GF-D8 (cell line): Measurements from ENCODE around the gene NHS.

Experiments used
- DNase-seq: peaks from one replicate; lab custom pipeline; 2025; lab: John Stamatoyannopoulos, UW

NHS gene

DNA sequence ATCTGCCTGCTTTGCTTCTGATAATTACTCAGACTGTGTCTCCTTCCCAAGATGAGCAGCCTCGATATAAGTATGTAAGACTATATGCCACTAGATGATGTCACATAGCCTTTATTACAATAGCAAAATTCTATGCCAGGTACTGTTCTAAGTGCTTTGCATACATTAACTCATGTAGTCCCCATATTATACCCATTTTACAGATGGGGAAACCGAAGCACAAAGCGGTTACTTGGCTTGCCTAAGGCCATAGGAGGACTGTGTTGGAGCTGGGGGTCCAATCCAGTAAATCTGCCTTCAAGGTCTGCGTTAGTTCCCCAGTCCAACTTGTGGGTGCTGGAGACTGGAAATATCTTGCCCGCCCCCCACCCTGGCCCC, 361.5 kb downstream of the NHS start:
- no peak for DNase-seq

DNA sequence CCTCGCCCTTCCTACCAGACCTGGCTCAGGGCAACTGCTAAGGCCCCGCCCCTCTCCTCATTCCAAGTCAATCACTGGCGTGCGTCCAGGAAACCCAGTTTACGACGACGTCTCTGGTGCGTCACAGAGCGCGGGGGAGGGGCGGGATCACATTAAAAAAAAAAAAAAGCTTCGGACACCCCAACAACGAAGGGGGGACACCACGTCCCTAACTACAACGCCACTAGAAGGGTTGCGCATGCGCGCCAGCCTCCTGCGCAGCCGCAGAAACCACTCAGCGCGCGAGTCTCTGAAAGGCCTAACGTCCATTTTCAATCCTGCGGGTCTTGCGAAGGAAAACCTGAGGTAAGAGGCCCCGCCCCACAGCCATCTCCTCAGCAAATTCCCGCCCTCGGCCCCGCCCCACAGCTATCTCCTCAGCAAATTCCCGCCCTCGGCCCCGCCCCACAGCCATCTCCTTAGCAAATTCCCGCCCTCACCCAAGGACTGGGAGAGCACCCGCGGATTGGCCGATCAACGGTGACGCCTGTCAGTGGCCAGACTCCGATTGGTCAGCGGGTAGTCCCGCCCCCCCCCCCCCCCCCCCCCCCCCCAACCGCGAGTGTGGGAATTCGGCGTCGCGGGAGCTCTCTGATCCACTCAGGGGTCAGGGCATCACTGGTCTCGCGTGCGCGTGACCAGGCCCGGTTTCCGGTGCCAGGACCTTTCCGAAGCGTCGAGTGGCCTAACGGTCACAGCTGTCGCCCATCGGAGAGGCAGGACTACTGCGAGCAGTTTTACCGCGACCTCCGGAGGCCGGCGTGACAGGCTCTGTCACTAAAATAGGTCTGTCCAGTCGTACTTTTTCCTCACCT, 362.1 kb downstream of the NHS start, which contains the start of gene SCML1:
SCML1 (plus strand) TSS at position 638 of the 854 bp plus-strand sequence. CDS start 6,694 bp downstream, outside the sequence.
- DNase-seq = peak; percentile 75

DNA sequence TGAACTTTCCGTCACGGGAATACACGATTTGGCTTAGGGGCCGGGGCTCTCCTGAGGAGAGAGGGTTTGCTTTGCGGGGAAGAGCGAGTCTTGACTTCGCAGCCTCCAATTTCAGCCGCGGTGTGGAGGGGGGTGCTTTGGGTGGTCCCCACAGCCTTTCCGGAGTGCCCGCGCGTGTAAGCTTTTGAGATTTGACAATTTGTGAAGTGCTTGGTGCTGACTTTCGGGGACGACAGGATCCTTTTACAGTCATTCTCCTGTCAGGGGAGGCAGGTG, 362.6 kb downstream of the NHS start:
- no peak for DNase-seq

DNA sequence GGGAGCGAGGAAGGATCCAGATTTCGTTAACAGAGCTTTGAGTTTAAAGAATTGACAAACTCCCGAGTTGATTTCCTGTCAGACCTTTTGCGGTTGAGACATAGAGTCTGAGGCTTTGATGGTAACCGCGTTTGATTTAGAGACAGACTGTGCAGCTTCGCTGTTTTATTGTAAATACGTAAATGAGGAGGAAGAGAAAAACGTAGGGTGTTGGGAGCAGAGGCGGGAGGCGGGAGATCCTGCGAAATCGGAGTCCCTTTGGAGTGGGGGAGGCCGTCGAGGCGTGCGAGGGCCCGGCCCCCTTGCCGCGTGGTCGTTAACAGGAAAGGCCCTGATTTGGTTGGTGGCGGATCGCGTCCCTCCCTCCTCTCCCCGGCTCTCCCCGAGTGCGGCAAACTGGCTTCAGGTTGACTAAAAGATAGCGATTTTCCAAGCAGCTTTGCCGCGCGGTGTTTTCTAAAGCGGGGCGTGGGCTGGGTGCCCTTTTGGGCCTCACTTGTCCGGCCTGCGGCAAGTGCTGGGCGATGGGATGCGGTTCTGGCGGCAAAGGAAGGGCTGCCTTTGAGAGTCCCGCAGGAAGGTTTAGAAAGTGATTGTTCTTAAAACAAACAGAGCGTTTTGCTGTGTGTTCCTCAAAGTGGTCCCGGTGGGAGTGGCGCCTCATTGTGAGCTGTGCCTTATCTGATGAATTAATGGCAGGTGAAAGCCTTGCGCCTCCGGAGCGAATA, 363.1 kb downstream of the NHS start:
- no peak for DNase-seq

DNA sequence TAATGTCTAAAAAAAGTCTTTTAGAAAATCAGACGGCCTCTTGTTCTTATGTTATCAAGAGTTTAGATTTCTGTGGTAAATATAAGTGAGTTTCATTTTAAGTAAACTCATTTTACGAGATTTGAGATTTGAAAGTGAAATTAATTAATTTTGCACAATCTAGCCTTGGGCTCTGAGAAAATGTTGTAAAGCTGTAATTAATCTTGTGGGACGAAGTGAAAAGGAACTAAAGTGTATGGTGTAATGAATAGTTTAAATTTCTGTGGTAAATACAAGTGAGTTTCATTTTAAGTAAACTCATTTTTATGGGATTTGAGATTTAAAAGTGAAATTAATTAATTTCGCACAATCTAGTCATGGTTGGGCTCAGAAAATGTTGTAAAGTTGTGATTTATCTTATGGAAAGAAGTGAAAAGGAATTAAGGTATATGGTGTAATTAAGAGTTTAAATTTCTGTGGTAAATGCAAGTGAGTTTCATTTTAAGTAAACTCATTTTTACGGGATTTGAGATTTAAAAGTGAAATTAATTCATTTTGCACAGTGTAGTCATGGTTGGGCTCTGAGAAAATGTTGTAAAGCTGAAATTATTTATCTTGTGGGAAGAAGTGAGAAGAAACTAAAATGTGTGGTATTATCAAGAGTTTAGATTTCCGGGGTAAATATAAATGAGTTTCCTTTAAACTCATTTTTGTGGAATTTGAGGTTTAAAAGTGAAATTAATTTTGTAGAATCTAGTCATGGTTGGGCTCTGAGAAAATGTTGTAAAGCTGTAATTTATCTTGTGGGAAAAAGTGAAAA, 363.9 kb downstream of the NHS start:
- DNase-seq = no peak

DNA sequence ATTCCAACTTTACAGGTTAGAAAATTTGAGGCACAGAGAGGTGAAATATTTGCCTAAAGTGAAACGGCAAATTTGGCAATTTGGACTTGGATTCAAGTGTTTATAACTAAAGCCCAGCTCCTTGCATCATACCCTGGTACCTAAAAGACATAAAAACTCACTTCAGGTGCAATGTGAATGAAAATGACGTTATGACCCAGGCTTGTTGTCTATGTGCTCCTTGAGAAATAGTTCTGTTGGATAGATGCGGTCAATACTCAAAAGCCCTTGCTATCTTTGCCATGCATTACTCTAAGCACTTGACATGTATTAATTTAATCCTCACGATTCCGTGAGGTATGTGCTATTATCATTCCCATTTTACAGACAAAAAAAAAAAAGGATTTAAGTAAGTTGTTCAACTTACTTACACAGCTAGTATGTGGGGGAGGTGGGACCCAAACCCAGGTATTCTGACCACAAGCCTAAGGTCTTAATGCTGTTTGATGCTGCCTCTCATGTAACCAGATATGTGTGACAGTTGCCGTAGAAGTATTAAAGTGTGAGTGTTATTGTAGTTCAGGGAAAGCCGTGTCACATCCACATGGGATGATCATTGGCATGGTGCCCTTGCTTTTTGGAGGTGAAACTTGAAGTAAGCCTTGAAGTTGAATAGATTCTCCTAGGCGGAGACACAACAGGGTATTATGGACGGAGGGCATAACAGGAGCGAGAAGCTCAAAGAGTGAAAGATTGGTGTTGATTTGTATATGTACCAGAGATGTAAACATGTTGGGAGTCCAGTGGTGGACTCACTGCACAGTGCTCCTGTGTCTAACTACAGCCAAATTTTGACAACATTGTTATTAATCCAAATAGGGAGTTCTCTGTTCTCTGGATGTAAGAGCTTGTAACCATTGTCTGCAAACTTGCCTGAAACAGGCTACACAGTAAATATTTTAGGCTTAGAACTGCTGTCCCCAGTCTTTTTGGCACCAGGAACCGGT, 365.4 kb downstream of the NHS start:
- no peak for DNase-seq

DNA sequence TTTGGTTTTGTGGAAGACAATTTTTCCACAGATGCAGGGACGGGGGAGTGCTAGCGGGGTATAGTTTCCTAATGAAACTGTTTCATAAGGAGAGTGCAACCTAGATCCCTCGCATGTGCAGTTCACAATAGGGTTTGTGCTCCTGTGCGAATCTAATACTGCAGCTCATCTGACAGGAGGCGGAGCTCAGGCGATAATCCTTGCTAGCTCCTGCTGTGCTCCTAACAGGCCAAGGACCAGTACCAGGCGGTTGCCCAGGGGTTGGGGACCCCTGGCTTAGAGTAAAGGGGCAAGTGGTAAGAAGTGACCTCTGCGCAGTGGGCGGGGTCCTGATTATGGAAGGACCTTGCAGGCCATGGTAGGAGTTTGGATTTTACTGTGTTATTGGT, 366.1 kb downstream of the NHS start:
- DNase-seq = no peak

DNA sequence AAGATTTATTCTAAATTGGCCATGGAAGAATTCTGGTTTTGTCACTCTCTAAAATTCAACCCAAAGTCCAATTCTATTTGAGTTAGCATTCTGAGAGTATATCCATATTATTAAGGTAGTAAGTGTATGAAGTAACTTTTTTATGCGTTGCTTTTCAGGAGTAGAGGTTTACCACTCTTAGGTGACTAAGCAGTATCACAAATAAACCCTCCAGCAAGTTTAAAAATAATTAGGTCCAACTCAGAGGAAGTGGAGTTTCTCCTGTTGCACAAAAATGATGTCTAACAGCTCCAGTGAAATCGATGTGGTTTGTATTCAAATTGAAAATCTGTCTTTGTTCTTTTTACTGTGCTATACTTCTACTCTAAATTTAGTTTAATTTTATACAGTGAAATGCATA, 368.9 kb downstream of the NHS start:
- DNase-seq = no peak

DNA sequence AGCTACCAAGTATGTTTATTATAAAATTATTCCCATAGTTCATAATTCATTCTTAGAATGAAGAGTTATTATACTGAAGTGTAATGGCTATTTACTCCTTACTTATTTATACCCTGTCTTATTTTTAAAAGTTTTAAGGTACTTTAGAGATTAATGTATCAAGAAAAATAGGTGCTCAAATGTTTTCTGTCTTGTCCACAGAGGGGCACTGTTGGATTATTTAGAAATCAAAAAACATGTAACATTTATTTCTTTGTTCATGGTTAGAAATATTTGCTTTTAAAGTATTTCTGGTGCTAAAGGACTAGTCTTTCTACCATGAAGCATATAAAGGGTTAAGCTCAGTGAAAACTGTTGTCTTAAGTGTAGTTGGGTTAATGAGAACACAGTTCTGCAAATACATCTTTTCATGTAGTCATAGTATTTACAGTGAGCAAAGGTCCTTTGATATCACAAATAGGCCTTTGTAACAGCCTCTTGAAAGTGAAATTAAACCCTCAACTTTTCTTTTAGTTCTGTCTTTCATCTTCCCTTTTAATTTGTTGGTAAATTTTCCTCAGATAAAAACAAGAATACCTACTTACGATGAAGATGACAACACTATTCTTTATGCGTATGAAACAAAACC, 370.0 kb downstream of the NHS start:
- DNase-seq = no peak

DNA sequence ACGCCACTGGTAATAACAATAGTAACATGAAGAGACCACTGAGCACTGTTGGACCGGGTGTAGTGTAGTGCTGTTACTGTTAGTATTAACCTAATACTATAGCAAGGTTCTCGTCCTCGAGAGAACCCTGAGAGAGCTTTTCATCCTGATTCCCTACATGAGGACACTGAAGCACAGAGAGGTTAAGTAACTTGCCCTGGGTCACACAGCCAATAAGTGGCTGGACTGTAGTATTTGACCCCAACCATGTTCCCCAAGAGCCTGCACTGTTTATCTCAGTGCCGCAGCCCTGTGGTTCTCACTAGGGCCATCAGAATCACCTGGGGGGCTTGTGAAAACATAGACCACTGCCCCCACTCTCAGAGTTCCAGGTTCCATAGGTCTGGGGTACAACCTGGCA, 372.7 kb downstream of the NHS start:
- DNase-seq = no peak

DNA sequence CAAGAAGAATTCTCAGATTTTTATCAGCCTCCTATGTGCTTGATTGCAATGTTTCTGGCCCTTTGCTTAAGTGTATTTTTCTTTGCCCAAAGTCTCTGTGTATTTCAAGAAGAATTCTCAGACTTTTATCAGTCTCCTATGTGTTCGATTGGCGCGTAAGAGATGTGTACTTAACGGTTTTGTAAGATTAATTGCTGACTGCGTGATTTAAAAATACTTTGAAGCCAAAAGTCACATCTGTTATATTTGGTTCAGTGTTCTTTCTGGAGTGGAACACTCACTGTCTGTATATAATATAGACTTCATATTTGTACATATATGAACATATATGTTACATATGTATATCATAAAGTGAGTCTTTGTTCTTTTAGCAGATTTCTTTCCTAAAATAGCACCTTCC, 373.7 kb downstream of the NHS start:
- DNase-seq = no peak

DNA sequence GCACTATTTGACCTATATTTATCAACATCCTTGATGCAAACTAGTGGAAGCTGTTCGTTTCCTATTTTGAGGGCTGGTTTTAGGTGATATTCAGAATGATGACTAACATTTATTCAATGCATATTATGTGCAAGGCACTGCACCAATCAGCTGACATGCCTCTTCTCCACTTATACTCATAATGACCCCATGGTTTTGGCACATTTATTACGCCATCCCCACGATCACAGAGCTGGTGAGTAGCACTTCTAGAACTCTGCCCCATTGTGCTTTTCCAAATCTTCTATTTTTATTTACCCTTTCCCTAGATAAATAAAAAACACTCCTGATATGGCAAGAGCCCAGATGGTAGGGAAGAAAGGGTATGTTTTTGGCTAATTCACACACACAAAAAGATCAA, 375.4 kb downstream of the NHS start:
- DNase-seq = no peak

DNA sequence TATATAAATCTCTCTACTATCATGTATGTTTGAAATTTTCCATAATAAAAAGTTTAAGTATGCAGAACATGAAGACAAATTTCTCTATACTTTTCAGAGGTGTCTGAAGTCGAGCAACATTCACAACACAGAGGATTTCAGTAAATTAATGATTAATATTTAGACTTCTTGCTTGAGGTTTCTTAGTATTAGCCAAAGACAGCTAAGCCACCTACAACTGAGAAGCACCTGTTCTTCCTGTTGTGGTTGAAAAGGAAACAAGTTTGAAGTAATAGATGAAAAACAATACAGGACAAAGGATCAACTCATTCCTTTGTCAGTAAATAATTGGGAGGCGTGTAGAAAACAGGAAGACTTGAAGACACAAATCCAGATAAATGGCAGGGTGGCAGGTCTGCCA, 383.4 kb downstream of the NHS start:
- no peak for DNase-seq

DNA sequence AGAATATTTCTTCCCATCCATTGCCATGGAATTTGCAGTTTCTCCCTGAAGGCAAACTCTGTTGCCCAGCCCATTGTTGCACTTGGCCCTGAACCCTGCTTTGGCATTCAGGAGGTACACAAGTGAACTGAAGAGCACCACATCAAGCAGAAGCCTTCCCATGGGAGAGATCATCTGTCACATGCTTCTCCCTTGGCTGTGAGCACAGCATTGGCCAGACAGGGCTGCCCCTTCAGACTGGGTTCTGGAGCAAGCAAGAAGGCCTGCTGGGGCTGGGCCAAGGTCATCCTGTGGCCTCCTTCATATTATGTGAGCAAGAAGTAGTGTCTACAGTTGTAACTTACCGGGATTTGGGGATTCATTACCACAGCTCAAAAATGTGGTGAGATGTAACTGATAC, 385.0 kb downstream of the NHS start:
- no peak for DNase-seq

DNA sequence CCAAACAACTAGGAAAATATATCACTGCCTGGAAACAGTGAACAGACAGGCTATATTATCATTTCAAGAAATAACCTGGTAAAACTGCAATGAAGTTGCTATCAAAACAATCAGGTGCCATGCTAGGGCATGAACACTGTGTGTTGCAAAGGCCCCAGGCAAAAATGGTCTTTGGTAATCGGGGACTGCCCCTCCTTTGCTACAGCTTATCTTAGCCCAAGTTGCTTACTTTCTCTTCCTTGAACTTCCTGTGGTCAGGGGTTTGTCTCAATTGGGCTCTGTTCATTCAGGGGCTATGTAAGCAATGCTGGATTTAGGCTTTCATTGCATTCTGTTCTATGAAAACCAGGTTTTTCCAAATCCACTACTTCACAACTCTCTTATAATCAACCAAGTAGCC, 392.7 kb downstream of the NHS start:
- DNase-seq = no peak

DNA sequence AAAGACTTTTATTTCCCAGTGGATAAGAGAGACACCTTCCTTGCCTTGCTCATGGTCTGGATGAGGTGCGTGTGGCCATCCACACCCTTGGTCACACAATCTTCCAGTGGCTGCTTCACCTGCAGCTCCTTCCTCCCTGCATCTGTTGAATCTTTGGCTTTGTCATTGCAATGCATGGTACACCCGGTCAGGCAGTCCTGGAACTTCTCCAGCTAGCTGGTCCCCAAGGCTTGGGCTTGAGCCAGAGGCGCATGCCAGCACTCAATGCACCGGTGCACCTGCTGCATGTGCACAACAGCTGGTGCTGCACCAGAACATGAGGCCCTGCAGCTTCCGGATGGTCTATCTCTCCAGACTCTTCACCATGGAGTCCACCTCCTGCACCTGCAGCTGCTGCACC, 394.0 kb downstream of the NHS start:
- no peak for DNase-seq

DNA sequence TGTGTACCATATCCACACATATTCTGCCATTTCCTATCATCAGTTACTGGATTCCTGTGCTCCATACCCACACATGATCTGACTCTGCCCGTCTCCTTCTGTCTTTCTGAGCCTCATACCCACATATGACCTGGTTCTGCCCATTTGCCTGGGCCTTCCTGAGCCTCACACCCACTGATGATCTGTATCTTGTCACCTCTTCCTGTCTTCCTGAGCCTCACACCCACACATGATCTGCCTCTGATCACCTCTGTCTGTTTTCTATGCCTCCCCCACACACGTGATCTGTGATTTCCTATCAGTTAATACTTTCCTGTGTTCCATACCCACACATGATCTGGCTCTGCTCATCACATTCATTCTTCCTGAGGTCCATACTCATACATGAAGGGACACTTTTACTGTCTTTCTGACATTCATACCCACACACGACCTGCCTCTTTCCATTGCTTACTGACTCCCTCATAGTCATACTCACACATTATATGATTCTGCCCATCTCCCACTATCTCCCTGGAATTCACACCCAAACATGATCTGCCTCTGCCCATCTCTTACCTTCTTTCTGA, 394.8 kb downstream of the NHS start:
- DNase-seq = no peak

DNA sequence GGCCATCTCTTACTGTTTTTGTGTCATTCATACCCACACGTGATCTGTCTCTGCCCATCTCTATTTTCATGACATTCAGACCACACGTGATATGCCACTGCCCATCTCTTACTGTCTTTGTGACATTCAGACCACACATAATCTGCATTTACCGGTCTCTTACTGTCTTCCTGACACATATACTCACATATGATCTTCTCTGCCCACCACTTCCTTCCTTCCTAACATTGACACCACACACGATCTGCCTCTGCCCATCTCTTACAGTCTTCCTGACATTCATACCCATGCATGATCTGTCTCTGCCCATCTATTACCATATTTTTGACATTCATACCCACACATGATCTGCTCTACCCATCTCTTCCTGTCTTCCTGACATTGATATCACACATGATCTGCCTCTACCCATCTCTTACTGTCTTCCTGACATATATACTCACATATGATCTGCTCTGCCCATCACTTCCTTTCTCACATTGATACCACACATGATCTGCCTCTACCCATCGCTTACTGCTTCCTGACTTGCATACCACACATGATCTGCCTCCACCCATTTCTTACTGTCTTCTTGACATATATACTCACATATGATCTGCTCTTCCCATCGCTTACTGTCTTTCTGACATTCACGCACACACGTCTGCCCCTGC, 398.3 kb downstream of the NHS start:
- DNase-seq = no peak

DNA sequence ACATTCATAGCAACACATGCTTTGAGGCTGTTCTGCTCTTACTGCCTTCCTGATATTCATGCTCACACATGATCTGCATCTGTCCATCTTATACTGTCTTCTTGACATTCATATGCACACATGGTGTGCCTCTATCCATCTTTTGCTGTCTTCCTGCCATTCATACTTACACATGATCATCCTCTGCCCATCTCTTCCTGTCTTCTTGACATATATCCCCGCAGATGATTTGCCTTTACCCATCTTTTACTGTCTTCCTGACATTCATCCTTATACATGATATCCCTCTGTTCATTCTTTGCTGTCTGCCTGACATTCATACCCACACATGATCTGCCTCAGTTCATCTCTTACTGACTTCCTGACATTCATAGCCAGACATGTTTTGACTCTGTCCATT, 399.1 kb downstream of the NHS start:
- no peak for DNase-seq

DNA sequence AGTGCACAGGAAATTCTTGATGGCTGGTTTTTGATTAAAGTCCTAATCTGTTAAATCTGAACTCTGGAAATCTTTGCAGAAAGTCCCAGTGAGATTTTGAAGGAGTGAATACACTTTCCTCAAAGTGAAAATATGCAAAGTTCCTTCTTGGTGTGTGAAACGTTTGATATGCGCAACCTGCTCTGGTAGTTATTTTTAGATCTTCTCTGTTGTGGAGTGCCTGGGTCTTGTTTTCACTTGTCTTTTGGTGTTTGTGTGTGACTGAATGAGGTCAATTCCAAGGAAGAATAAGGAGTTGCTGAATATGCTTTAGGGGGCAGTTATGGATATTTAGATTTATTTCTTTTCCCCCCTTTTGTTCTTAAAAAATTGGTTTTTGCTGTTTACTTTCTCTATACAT, 404.0 kb downstream of the NHS start:
- DNase-seq = no peak
